ENCODE results near the gene FGGY. TPM values are rescaled to one million over a fixed set of nuclear protein-coding genes. Genes with fewer than 3 reads are reported as not detected.

Gene FGGY
- total RNA-seq, 1 experiment from 2014 or later: 14.6 TPM

DNA sequence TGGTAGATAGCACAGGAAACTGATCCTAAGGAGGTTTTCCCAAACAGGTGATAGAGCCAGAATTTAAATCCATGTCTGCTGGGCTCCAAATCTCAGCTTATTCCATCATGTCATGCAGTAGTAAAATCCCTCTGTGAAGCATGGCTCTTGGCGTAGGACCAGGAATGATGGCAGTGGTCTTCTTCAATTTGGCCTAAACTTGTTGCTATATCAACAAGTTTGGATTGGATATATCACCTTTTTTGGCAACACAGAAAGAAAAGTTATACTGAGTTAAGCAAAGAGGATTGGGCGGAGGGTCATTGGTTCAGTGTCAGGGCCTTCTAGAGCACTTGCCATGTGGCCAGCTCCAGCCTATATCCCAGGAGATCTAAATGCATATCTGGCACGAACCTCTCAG lies 52.2 kb downstream of the FGGY start:
- no peaks in the 10 kb centered on the region for H3K4me1 ChIP-seq (ENCODE audit: insufficient read depth, low read length)
- no peaks in the 10 kb centered on the region for H3K23me2 ChIP-seq (ENCODE audit: insufficient read length, low read depth, low read length, poor library complexity, severe bottlenecking)
- no peak for TF ChIP-seq CTCF (conservative IDR thresholded peaks at IDR 0.05)
- Mint-ChIP-seq H3K27me3 (ENCODE audit: low read depth) (no peaks in the 10 kb centered on the region), H3K36me3 (ENCODE audit: insufficient read depth in 1 of 3, low read depth in 3 of 3) (no peaks in the 10 kb centered on the region; a peak in 2 of 7 replicates), H3K4me1 (no peaks in the 10 kb centered on the region), H3K27ac (no peak overlapping the region), H3K4me3 (no peak overlapping the region), H3K9me3 (no peaks in the 10 kb centered on the region)
- no peak overlapping the region for H3K18ac ChIP-seq (ENCODE audit: insufficient read length, low read depth, low read length)
- no peak overlapping the region for H4K8ac ChIP-seq (replicated peaks; ENCODE audit: insufficient read length, low read depth, low read length)
- no peak overlapping the region for H2BK120ac ChIP-seq (ENCODE audit: low read depth, low read length, poor library complexity, severe bottlenecking)
- no peaks in the 10 kb centered on the region for H3K27me3 ChIP-seq (ENCODE audit: insufficient read depth, low read length)
- no peak overlapping the region for H3T11ph ChIP-seq (ENCODE audit: low read length)
- no peak for DNase-seq
- no peak overlapping the region for H2BK12ac ChIP-seq (ENCODE audit: insufficient read length, low read depth, low read length)
- H3K79me2 ChIP-seq (ENCODE audit: insufficient read depth, low read length): no peaks in the 10 kb centered on the region
- no peaks in the 10 kb centered on the region for H3K9me3 ChIP-seq (ENCODE audit: control insufficient read depth, low read depth, low read length)
- no peak overlapping the region for H2BK5ac ChIP-seq (ENCODE audit: insufficient read length, low read length)
- H3K56ac ChIP-seq (ENCODE audit: insufficient read length, low read depth, low read length): no peak overlapping the region
- no peak overlapping the region for H3K14ac ChIP-seq (ENCODE audit: insufficient read depth, low read length)
- H3K4me2 ChIP-seq (ENCODE audit: insufficient read depth, insufficient read length, low read length): no peak overlapping the region
- no peaks in the 10 kb centered on the region for H4K20me1 ChIP-seq (ENCODE audit: control insufficient read depth, insufficient read depth, insufficient read length)
- no peak overlapping the region for H2BK15ac ChIP-seq (ENCODE audit: low read depth, low read length)
- no peak overlapping the region for H4K91ac ChIP-seq (ENCODE audit: insufficient read length, low read depth, low read length)
- no peak overlapping the region for H2BK20ac ChIP-seq (ENCODE audit: low read depth, low read length, poor library complexity, severe bottlenecking)
- no peak overlapping the region for H3K27ac ChIP-seq (ENCODE audit: insufficient read length, low read depth, low read length)
- H3K9ac ChIP-seq (ENCODE audit: extremely low read depth, insufficient read length, low read length): no peak overlapping the region
- H3K23ac ChIP-seq (ENCODE audit: insufficient read length, low read depth, low read length): no peak overlapping the region
- no peak overlapping the region for H4K5ac ChIP-seq (ENCODE audit: insufficient read length, low read depth, low read length)
- no CpG with 5 or more reads among the region's 3 CpGs for WGBS (ENCODE audit: extremely low coverage, insufficient read length, low lambda C conversion rate)
- H2AK5ac ChIP-seq (ENCODE audit: insufficient read length, low read length): no peak overlapping the region
- no peak overlapping the region for H2AFZ ChIP-seq (ENCODE audit: low read length)
- H3K4ac ChIP-seq (ENCODE audit: low read depth, low read length): no peak overlapping the region
- no peaks in the 10 kb centered on the region for H3K79me1 ChIP-seq (ENCODE audit: insufficient read depth, low read depth, low read length, poor library complexity, severe bottlenecking)
